ENCODE measurements around the gene ATPAF1.

ATPAF1 gene

DNA sequence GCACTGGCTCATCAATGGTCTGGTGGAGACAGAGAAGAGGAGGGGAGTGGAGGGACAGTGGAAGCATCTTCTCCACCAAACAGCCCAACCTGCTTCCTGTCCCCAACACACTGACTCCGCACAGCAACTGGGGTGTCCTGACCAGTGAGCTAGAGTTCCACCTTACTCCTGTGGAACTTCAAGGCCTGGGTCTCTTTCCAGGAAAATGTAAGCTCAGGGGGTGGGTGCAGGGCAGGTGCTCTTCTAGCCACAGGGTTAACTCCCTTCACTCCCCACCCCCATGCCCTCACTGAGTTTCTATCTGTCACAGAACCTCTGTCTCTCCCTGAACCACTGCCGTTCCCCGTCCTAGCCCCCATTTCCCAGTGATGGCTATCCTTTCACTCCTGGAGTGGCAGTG, 52.4 kb downstream of the ATPAF1 start:
- no peak for DNase-seq (ENCODE audit: low spot score)

DNA sequence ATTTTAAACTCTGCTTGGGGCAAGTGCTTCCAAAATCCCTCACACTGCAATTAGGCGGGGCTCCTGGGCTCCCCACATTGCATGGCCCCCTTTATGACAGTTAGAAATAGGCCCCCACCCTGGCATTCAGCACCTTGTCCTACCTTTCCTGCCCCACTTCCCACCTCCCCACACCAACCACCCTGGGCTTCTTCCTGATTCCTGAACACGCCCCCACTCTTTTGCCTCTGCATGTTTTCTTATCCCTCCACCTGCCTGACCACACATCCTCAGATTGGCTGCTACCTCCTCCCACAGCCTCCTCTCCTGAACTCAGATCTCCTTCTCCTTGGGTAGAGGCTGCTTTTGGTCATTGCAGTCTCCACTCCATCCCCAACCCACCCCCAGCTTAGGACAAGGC, 53.1 kb downstream of the ATPAF1 start:
- DNase-seq (ENCODE audit: low spot score), result no peak

- no peak for DNase-seq (ENCODE audit: low spot score)
Measured at GRCh38 chr1:46614604-46614984, 53.6 kb downstream of the ATPAF1 start.

DNA sequence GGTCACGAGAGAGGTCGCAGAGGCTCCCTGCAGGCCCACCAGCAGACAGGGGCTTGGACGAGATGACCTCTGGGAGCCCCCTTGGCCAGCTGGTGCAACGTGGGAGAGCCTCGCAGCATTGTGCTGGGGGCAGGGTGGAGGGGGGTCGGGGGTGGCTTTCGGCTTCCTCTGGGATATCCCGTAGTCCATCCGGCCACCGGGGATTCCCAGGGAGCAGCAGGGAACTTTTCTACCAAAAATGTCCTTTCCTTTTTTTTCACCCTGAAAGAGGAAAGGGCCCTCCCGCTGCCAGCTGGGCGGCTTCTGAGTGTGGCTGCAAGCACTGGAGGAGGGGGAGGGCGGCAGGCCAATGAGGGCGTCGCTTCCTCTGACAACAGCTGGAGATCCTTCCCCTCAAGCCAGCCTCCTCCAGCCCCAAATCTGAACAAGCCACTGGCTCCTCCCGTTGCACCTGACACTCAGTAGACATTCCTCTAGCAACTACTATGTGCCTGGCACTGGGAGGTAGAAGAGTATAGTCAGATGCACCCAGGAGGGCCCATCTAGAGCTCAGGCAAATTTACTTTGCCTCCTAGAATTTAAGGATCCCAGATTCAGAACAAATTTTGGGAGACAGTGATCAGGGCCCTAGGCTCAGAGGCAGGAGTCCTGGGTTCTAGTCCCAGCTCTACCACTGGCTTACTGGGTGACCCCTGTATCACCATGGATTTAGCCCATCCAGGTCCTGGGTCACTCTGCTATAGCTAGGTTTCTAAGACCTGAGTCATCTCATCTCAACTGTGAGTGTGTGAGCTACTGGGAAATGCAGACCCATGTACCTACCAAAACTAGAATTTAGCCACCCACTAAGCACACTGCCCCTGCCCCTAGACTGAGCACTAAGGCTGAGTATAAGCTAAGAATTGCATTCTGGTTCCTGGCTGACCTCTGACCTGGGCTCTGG, 54.2 kb downstream of the ATPAF1 start:
- DNase-seq (ENCODE audit: low spot score), result no peak

DNA sequence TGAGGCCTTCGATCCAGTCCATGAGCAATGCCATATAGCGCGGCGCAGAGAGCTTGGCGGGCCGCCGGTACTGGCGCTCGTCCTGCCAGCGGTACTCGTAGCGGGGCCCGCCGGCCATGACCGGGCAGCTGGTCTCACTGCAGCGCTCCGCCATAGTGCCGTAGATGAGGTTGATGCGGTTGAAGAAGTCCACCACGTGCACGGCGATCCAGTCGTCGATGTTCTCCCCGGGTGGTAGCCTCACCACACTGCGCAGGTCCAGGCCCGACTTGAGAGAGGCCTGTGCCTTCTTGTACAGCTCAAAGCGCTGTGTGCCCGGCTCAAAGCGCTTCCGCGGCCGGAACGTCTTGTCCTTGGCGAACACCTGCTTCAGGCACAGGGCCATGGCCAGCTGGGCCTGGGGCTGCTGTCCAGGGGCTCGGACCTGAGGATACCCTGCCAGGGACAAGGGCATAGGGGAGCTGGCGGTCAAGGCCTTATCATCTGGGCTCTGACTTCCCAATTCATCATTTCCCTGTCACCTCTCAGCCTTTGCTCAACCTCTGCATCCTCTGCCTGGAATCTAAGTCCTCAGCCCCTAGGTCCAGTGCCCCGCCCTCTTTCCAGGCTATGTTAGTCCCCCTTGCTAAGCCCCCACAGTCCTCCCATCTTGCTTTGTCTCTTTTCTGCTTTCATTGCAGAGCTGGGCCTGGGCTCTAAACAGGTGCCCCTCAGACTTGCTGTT, 55.1 kb downstream of the ATPAF1 start:
- no peak for DNase-seq (ENCODE audit: low spot score)

- no peak for DNase-seq (ENCODE audit: low spot score)
Measured at GRCh38 chr1:46611691-46612221, 56.4 kb downstream of the ATPAF1 start.

GRCh38 chr1:46607345-46608130, 60.6 kb downstream of the ATPAF1 start:
- DNase-seq (ENCODE audit: low spot score), result no peak

GRCh38 chr1:46606255-46606965, 61.8 kb downstream of the ATPAF1 start:
- DNase-seq (ENCODE audit: low spot score), result no peak

- no peak for DNase-seq (ENCODE audit: low spot score)
Measured at GRCh38 chr1:46605232-46605631, 62.9 kb downstream of the ATPAF1 start.

- peak; percentile 100 for DNase-seq (ENCODE audit: low spot score)
Measured at GRCh38 chr1:46603858-46604549, 64.2 kb downstream of the ATPAF1 start, which contains the start of gene MKNK1. Gene MKNK1 (minus strand): TSS chr1:46604268. CDS start chr1:46583327, 20,941 bp downstream.

DNA sequence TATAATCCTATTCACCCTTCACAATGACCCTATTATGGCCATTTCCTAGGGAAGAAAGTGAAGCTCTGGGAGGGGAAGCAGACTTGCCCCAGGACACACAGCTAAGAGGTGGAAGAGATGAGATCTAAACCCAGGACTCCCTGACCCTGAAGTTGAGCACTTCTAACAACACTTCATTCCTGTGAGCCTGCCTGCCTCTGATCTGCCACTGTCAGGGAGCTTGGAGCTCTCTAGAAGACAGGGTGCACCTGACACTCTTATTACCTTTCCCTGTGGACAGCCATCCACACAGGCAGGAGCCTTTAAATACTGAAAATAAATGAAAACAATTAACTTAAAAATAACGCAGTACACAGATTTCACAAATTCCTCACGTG, 64.7 kb downstream of the ATPAF1 start:
- no peak for DNase-seq (ENCODE audit: low spot score)

DNA sequence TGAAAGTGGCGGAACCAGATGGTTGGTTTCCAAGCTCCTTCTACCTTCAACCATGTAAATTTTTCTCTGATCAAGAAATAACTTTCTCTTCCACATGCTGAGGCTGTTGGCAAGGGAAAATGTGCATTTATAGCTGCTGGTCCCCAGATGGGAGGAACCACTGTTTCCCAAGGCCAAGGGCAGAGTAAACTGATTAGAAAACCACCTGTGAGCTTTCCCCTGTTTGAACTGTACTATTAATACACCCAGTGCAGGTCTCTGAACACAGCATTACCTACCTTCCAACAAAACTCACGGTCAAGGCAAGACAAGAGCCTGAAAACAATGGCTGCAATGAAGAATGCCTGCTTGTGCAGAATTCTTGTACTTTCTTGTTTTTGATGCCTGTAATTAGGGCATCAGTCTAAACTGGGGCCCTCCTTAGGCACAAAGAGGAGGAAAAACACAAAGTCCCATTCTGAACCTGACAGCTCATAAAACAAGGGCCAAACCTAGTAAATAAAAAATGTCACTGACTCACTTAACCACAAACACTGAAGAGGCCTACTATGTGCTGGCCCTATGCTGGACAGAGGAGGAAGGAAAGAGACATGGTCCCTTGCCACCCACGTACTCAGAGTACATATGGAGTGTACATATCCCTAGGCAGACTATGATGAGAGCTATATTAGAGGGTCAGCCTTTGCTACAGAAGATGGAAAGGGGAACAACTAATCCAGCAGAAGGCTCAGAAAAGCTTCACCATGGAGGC, 66.7 kb downstream of the ATPAF1 start:
- DNase-seq (ENCODE audit: low spot score), result no peak

GRCh38 chr1:46599059-46599970, 68.8 kb downstream of the ATPAF1 start:
- DNase-seq (ENCODE audit: low spot score), result no peak

DNA sequence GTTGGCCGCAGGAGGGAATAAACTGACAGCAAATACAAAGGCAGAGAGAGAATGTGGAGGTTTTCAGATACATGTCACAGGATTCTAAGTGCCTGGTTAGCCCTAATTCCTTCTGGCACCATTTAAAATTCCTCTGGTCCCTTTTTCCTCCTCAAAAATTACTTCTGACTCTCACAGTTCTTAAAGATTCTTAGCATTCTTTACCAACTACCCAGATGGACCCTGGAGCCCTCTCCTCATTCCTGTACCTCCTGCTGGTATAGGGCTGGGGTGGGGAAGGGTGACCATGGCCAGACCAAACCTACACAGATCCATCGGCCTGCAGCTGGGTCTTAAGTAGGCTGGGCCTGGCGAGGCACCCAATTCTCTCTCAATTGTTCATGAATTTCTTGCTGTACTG, 71.3 kb downstream of the ATPAF1 start:
- DNase-seq (ENCODE audit: low spot score), result no peak

DNA sequence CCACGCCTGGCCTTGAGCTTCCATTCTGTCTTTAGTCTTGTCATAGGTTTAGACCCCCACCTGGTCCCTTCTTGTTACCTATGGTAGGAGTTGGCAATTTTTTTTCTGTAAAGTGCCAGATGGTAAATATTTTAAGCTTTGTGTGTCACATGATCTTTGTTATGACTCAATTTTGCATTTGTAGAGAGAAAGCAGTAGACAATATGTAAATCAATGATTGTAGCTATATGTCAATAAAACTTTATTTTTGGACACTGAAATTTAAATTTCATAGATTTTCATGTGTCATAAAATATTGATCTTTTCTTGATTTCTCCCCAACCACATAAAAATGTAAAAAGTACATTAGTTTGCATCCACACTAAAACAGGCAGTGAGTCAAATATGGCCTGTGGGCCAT, 72.1 kb downstream of the ATPAF1 start:
- DNase-seq (ENCODE audit: low spot score), result no peak

- no peak for DNase-seq (ENCODE audit: low spot score)
Measured at GRCh38 chr1:46595127-46595526, 73.0 kb downstream of the ATPAF1 start.

- DNase-seq (ENCODE audit: low spot score), result no peak
Measured at GRCh38 chr1:46594063-46594462, 74.1 kb downstream of the ATPAF1 start.

GRCh38 chr1:46592823-46593222, 75.3 kb downstream of the ATPAF1 start:
- DNase-seq (ENCODE audit: low spot score), result no peak

DNA sequence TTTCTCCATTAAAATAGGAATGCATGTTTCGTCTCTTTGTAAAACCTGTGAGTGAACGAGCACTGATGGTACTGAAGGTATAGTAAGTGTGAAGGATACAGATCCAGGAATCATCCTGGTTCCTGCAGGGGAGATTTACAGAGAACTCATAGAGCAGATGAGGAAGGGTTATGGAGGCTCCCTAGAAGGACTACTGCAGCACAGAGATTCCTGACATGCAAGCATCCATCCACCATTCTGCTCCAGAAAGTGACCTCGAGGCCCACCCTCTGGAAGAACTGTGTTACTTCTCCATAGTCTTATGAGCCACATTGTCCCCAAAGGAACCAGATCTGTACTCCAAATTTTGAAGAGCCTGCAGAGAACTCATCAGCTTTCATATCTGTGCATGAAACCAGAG, 78.6 kb downstream of the ATPAF1 start:
- DNase-seq (ENCODE audit: low spot score), result no peak
